Adipocyte (in vitro differentiated cells): ENCODE results near the gene WFDC8.
"Not testable (repeated sequence)": the region's sequence is repeated elsewhere in the genome, so short reads cannot be mapped to it uniquely, and the experiment has no call there.

ENCODE experiments used
- DNase-seq: peaks from one replicate; pipeline ENCODE4 v3.0.0-alpha.2; 2015; ENCODE audit warnings: low read depth
- H3K27me3 ChIP-seq: replicated peaks from 2 replicates; pipeline ENCODE4 v1.7.0; 2013; ENCODE audit warnings: mild to moderate bottlenecking, low read length, moderate library complexity; ENCODE audit not compliant: control insufficient read depth, insufficient read depth
- H3K36me3 ChIP-seq: 2 replicates; pipeline ENCODE4 v1.7.0; 2013; ENCODE audit warnings: low read length, mild to moderate bottlenecking, moderate library complexity; ENCODE audit not compliant: control insufficient read depth, insufficient read depth, severe bottlenecking
- H3K4me1 ChIP-seq: 2 replicates; pipeline ENCODE4 v1.7.0; 2013; ENCODE audit warnings: mild to moderate bottlenecking, low read length, moderate library complexity; ENCODE audit not compliant: control insufficient read depth, insufficient read depth
- H3K4me3 ChIP-seq: 2 replicates; pipeline ENCODE4 v1.7.0; 2013; ENCODE audit warnings: mild to moderate bottlenecking, low read length, moderate library complexity
- H3K9ac ChIP-seq: 2 replicates; pipeline ENCODE4 v1.7.0; 2013; ENCODE audit warnings: mild to moderate bottlenecking, low read length, moderate library complexity
- H3K9me3 ChIP-seq: 2 replicates; pipeline ENCODE4 v1.7.0; 2013; ENCODE audit warnings: mild to moderate bottlenecking, low read length, moderate library complexity; ENCODE audit not compliant: control insufficient read depth

Gene WFDC8

DNA sequence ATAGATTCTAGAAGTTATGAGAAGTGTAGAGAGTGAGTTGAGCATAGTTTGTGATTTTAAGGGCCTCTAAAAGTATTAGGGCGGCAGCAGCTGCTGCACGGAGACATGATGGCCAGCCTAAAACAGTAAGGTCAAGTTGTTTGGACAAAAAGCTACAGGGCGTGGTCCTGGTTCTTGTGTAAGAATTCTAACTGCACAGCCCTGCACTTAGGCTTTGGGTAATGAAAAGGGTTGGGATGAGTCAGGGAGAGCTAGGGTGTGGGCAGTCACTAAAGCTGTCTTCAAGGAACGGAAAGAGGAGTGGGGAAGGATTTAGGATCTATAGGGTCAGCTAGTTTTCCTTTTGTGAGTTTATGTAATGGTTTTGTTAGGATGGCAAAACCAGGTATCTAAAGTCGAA, 6.9 kb upstream of the WFDC8 start:
- DNase-seq, H3K36me3 ChIP-seq, H3K9me3 ChIP-seq, H3K27me3 ChIP-seq, H3K4me3 ChIP-seq, H3K9ac ChIP-seq: not testable (repeated sequence)
- peaks cover 19% of the 10 kb centered on the region for H3K4me1 ChIP-seq

DNA sequence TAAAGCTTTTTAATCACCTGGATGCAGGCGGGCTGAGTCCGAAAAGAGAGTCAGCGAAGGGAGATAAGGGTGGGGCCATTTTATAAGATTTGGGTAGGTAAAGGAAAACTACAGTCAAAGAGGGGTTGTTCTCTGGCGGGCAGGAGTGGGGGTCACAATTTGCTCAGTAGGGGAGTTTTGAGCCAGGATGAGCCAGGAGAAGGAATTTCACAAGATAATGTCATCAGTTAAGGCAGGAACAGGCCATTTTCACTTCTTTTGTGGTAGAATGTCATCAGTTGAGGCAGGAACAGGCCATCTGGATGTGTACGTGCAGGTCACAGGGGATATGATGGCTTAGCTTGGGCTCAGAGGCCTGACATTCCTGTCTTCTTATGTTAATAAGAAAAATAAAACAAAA, 5.2 kb upstream of the WFDC8 start:
- peaks cover 17% of the 10 kb centered on the region for H3K4me1 ChIP-seq
- H3K9me3 ChIP-seq, H3K27me3 ChIP-seq: not testable (repeated sequence)

DNA sequence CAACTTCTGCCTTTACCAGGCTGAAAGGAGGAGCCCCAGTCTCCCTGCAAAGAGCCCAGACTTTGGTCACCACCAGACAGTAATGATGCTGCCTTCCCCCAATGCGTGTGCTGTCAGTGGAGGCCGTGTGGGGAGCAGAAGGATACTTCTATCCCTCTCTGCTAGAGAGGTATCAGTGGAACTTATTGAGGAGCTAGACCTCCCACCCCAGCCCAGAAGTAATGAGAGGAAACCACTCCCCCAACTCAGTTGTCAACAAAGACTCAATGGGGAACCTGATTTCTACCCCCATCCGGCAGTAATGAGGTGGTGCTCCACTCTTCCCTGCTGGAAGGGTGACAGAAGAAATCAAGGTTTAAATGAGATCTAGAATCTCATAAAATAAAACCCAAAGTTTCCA, 4.4 kb upstream of the WFDC8 start:
- no peak for DNase-seq
- Histone ChIP-seq H3K9ac (no peak overlapping the region), H3K4me3 (no peak overlapping the region), H3K9me3 (no peaks in the 10 kb centered on the region), H3K27me3 (no peaks in the 10 kb centered on the region), H3K36me3 (no peaks in the 10 kb centered on the region), H3K4me1 (peaks cover 16% of the 10 kb centered on the region)

More for the DNA sequence above, 5.2 kb upstream of the WFDC8 start:
- H3K9ac ChIP-seq, DNase-seq, H3K4me3 ChIP-seq, H3K36me3 ChIP-seq: not testable (repeated sequence)

DNA sequence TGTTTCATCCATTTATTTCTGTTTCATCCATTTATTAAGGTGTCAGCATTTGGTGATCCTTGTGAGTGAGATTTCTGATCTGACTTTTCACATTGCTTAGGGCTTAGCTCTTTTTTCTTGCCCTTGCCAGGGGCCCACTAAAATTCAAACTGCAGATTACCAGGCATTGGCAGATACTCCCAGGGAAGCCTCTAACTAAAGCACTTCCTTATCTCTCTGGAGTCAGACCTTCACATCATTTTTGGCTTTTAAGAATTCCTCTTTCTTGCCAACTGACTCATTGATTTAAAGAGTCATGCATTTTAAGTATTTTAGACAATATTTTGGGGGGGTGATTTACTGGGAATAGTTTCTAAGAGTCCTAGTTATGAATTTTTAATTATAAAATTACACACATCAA, 2.6 kb upstream of the WFDC8 start:
- no peak overlapping the region for H3K4me3 ChIP-seq
- H3K9ac ChIP-seq, result no peak overlapping the region
- no peak for DNase-seq
- no peaks in the 10 kb centered on the region for H3K36me3 ChIP-seq
- peaks cover 21% of the 10 kb centered on the region for H3K4me1 ChIP-seq
- H3K9me3 ChIP-seq, result no peaks in the 10 kb centered on the region
- H3K27me3 ChIP-seq, result no peaks in the 10 kb centered on the region

DNA sequence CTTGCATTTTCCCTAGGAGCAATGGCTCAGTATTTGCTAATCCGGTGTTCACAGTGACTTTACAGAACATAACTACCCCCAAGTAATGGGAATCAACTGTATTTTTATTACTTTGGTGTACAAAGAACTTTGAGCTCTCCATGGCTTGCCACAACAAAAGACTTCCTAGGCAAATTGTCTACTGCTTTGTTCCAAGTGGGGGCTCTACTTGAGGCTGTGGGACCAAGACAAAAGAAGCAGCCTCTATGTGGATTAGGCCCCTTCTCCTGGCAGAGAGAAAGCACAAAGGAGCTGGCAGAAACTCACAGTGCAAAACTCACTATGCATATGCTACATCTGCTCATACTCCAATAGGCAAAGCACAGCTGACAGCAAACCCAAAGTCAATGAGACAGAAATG, 853 bp downstream of the WFDC8 start:
- H3K4me1 ChIP-seq, result peaks cover 17% of the 10 kb centered on the region

DNA sequence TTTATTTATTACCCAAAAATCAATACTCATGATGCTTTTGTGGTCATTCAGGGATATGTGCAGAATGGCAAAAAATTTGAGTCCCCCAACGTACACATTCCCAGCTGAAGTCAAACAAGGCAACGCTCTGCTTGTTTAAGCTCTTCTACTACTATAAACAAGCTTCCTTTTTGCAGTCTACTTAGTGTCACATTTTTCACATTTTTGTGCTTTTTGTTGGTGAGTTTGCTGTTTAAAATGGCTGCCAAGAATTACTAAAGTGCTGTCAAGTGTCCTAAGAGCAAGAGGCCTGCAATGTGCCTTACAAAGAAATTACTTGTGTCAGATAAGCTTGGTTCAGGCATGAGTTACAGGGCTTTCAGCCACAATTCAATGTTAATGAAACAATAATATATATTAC, 2.1 kb downstream of the WFDC8 start:
- Histone ChIP-seq H3K36me3 (no peaks in the 10 kb centered on the region), H3K4me1 (peaks cover 17% of the 10 kb centered on the region)
- peak; percentile 4 for DNase-seq

More for the DNA sequence above, 853 bp downstream of the WFDC8 start:
- Histone ChIP-seq H3K9me3 (no peaks in the 10 kb centered on the region), H3K4me3 (no peak overlapping the region), H3K9ac (no peak overlapping the region), H3K27me3 (no peaks in the 10 kb centered on the region), H3K36me3 (no peaks in the 10 kb centered on the region)
- DNase-seq, result no peak

DNA sequence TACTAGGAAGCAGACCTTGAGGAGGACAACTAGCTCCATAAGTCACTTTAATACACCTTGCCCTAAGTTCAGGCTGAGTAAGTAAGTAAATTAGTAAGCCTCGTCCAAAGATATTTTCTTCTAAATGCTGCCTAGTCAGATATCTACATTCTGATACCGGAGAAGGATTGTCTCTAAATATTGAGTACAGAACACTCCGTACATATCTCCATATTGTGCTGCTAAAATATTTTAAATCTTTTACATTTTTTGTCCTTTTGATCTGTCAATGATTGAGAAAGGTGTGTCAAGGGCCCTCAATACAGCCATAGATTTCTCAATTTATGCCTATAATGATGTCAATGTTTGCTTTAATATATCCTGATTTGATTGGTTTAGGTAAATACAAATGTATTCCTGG, 3.2 kb downstream of the WFDC8 start:
- peaks cover 9% of the 10 kb centered on the region for H3K4me1 ChIP-seq
- H3K36me3 ChIP-seq, result no peaks in the 10 kb centered on the region
- no peak overlapping the region for H3K9ac ChIP-seq
- DNase-seq, result no peak
- H3K9me3 ChIP-seq, result no peaks in the 10 kb centered on the region
- no peak overlapping the region for H3K4me3 ChIP-seq
- no peaks in the 10 kb centered on the region for H3K27me3 ChIP-seq

More for the DNA sequence above, 2.1 kb downstream of the WFDC8 start:
- no peaks in the 10 kb centered on the region for H3K9me3 ChIP-seq
- no peaks in the 10 kb centered on the region for H3K27me3 ChIP-seq
- H3K4me3 ChIP-seq, result no peak overlapping the region
- no peak overlapping the region for H3K9ac ChIP-seq

DNA sequence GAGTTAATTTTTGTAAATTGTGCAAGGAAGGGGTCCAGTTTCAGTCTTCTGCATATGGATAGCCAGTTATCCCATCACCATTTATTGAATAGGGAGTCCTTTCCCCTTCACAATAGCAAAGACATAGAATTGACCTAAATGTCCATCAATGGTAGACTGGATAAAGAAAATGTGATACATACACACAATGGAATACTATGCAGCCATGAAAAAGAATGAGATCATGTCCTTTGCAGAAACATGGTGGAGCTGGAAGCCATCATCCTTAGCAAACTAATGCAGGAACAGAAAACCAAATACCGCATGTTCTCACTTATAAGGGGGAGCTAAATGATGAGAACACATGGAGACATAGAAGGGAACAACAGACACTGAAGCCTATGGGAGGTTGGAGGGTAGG, 9.4 kb downstream of the WFDC8 start:
- not testable (repeated sequence) for H3K27me3 ChIP-seq, H3K9ac ChIP-seq, H3K9me3 ChIP-seq, H3K4me3 ChIP-seq, H3K36me3 ChIP-seq, H3K4me1 ChIP-seq, DNase-seq

DNA sequence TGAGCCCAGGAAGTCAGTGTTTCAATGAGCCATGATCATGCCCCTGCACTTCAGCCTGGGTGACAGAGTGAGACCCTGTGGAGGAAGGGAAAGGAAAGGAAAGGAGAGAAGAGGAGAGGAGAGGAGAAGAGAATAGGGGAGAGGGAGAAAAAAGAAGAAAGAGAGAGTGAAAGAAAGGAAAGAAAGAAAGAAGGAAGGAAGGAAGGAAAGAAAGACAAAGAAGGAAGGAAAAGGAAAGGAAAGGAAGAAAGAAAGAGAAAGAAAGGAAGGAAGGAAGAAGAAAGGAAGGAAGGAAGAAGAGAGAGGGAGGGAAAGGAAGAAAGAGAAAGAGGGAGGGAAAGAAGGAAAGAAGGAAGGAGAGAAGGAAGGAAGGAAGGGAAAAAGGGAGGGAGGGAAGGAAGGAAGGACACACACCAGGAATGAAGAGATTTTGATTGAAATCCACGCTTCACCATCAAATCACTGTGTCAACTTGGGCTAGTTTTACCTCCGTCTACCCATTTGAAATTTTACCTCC, 14.3 kb downstream of the WFDC8 start:
- H3K4me3 ChIP-seq, result no peak overlapping the region
- DNase-seq, result no peak
- peaks cover 38% of the 10 kb centered on the region for H3K27me3 ChIP-seq

DNA sequence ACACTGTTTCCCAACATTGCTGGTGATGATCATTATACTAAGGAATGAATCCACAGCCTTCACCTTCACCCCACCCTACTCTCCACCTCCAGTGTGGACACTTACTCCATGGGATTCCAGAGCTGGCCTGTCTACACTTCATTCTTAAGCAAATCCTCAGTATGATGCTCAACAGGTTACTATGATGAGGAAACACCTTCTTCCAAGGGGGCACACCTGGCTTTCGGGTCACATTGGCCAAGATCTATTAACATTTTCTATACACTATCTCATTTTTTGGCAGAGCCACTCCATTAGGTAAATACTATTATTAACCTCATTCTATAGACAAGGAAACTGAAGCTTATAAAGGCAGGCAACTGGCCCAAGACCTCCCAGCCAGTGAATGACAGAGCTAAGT, 23.9 kb downstream of the WFDC8 start:
- Histone ChIP-seq H3K4me1 (no peaks in the 10 kb centered on the region), H3K9me3 (peaks cover 3% of the 10 kb centered on the region), H3K9ac (no peak overlapping the region), H3K27me3 (peaks cover 11% of the 10 kb centered on the region), H3K36me3 (no peaks in the 10 kb centered on the region), H3K4me3 (no peak overlapping the region)
- no peak for DNase-seq

More for the DNA sequence above, 14.3 kb downstream of the WFDC8 start:
- Histone ChIP-seq H3K9me3 (peaks cover 4% of the 10 kb centered on the region), H3K36me3 (no peaks in the 10 kb centered on the region), H3K4me1 (no peaks in the 10 kb centered on the region), H3K9ac (no peak overlapping the region)

DNA sequence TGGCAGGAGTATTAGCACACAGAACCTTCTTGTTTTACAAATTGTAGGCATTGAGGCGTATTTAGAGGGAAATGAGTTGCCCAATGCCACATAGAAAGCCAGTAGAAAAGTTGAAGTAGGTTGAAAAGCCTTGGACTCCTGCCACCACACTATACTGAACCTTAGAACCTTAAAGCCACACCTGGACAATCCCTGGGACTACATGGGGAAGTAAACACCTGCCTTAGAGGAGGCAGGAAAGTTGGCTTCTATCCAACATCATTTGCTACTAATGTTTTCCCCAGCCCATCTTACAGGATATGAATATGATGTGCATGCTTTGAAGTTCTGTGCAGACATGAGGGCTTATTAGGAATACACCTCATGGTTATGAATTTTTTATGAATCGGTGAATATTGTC, 26.6 kb downstream of the WFDC8 start:
- H3K36me3 ChIP-seq, result no peaks in the 10 kb centered on the region
- DNase-seq, result no peak
- H3K27me3 ChIP-seq, result peaks cover 4% of the 10 kb centered on the region
- peaks cover 3% of the 10 kb centered on the region for H3K9me3 ChIP-seq
- no peak overlapping the region for H3K9ac ChIP-seq
- H3K4me3 ChIP-seq, result no peak overlapping the region
- H3K4me1 ChIP-seq, result no peaks in the 10 kb centered on the region

DNA sequence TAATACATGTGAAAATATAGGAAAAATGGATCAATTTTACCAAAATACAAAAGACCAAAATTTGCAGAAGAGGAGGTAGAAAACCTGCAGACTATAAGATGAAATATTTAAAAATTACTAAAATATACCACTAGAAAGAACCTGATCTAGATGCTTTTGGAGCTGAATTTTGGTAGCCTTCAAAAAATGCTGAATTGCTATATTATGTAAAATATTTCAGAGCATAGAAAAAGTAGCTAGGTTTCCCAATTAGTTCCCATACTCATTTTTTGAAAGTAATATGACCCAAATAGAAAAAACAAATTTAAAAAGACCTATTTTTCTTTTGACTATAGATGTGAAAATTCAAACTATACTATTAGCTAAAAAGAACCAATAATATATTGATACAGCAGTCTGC, 28.3 kb downstream of the WFDC8 start:
- H3K9ac ChIP-seq, result no peak overlapping the region

More for the DNA sequence above, 28.3 kb downstream of the WFDC8 start:
- peaks cover 3% of the 10 kb centered on the region for H3K9me3 ChIP-seq
- H3K4me1 ChIP-seq, result no peaks in the 10 kb centered on the region
- no peaks in the 10 kb centered on the region for H3K36me3 ChIP-seq
- DNase-seq, result no peak
- no peak overlapping the region for H3K4me3 ChIP-seq
- peaks cover 4% of the 10 kb centered on the region for H3K27me3 ChIP-seq
